Glutamatergic neuron (in vitro differentiated cells): ENCODE results near the gene CEL. TPM values are rescaled to one million over a fixed set of nuclear protein-coding genes. Genes with fewer than 3 reads are reported as not detected.

Experiments used
- DNase-seq: peaks from one replicate; pipeline ENCODE4 v3.0.0; 2022
- H3K27ac Mint-ChIP-seq: one replicate; pipeline ENCODE4 v1.8.0; 2020; ENCODE audit warnings: mild to moderate bottlenecking, mixed read lengths, inconsistent platforms; ENCODE audit not compliant: unreplicated experiment
- H3K27me3 Mint-ChIP-seq: one replicate; pipeline ENCODE4 v1.8.0; 2020; ENCODE audit warnings: mild to moderate bottlenecking, moderate library complexity, mixed read lengths, inconsistent platforms; ENCODE audit not compliant: unreplicated experiment
- H3K36me3 Mint-ChIP-seq: one replicate; pipeline ENCODE4 v1.8.0; 2020; ENCODE audit warnings: mild to moderate bottlenecking, mixed read lengths, inconsistent platforms; ENCODE audit not compliant: unreplicated experiment
- H3K4me1 Mint-ChIP-seq: one replicate; pipeline ENCODE4 v1.8.0; 2020; ENCODE audit warnings: mild to moderate bottlenecking, low read depth, mixed read lengths, inconsistent platforms; ENCODE audit not compliant: unreplicated experiment
- H3K4me3 Mint-ChIP-seq: one replicate; pipeline ENCODE4 v1.8.0; 2020; ENCODE audit warnings: mild to moderate bottlenecking, mixed read lengths, inconsistent platforms; ENCODE audit not compliant: unreplicated experiment
- H3K9me3 Mint-ChIP-seq: one replicate; pipeline ENCODE4 v1.8.0; 2020; ENCODE audit warnings: mild to moderate bottlenecking, moderate library complexity, mixed read lengths, inconsistent platforms; ENCODE audit not compliant: unreplicated experiment
- CTCF ChIP-seq: fragments of 200-600 bp; sonication (generic); IDR thresholded peaks from one replicate; pipeline ENCODE4 v1.5.0; 2021; ENCODE audit not compliant: partially characterized antibody, unreplicated experiment
- total RNA-seq: library from RNA; stranded (reverse); fragmentation: NEBNext Ultra II Directional; extraction: Animal tissue kit (Norgen Biotek cat#: 25700); gene quantifications from one replicate; pipeline ENCODE4 v1.2.1, GENCODE V29; 2021; ENCODE audit not compliant: unreplicated experiment

The CEL gene
- total RNA-seq, 1 donor from 2014 or later, result 3.8 TPM

GRCh38 chr9:133117271-133118178 is 55.7 kb downstream of the CEL start:
- DNase-seq, result no peak
- H3K27me3 Mint-ChIP-seq, result peaks cover 63% of the 10 kb centered on the region
- peaks cover 48% of the 10 kb centered on the region for H3K4me1 Mint-ChIP-seq
- H3K27ac Mint-ChIP-seq, result peak overlapping the region; percentile 100
- no peaks in the 10 kb centered on the region for H3K36me3 Mint-ChIP-seq
- TF ChIP-seq CTCF, result no peak
- peak overlapping the region; percentile 94 for H3K4me3 Mint-ChIP-seq
- peaks cover 56% of the 10 kb centered on the region for H3K9me3 Mint-ChIP-seq

GRCh38 chr9:133118179-133118520 is 56.4 kb downstream of the CEL start:
- DNase-seq, result no peak
- Mint-ChIP-seq H3K27ac (peak overlapping the region; percentile 100), H3K9me3 (peaks cover 57% of the 10 kb centered on the region), H3K4me1 (peaks cover 52% of the 10 kb centered on the region), H3K4me3 (peak overlapping the region; percentile 94), H3K27me3 (peaks cover 62% of the 10 kb centered on the region), H3K36me3 (no peaks in the 10 kb centered on the region)
- TF ChIP-seq CTCF, result no peak

- DNase-seq, result no peak
- Mint-ChIP-seq H3K4me3 (peak overlapping the region; percentile 94), H3K27me3 (peaks cover 58% of the 10 kb centered on the region), H3K4me1 (peaks cover 51% of the 10 kb centered on the region), H3K27ac (peak overlapping the region; percentile 100), H3K36me3 (no peaks in the 10 kb centered on the region), H3K9me3 (peaks cover 53% of the 10 kb centered on the region)
- no peak for TF ChIP-seq CTCF
These were observed 56.8 kb downstream of the CEL start for GRCh38 chr9:133118568-133118967.

DNA sequence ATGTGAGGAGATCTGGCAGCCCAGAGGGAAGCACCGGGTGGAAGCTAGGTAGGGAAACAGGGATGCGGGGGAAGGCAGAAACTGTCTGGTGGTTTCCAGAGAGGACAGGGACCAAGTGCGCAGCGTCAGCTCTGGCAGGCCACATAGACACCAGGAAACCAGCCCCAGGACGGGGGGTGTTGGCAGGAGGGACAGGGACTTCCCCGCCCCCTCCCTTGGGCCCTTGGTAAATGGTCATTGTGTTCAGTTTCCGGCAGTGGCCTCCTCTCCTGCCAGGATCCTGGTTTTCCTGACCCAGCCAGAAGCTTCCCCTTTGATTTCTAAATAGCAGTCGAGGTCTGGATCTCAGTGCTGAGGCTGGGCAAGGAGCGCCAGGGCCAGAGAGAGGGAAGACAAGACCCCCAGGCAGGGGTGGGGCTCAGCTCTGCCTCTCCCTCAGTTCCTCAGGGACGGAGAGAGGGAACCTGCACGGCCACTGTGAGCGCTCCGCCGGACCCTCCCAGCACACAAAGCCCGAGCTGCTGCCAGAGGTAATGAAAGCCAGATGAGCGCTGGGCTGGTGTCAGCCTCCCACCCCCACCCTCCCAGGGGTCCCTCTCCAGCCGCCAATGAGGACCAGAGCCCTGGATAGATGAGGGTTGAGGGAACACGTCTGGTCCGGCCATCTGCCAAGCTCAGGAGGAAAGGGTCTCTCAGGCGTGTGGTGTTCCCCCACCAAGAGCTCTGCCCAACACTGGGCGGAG is 57.5 kb downstream of the CEL start:
- Mint-ChIP-seq H3K4me3 (peak overlapping the region; percentile 94), H3K27me3 (peaks cover 56% of the 10 kb centered on the region), H3K4me1 (peaks cover 50% of the 10 kb centered on the region), H3K36me3 (no peaks in the 10 kb centered on the region), H3K27ac (peak overlapping the region; percentile 100), H3K9me3 (peaks cover 56% of the 10 kb centered on the region)
- TF ChIP-seq CTCF, result no peak
- DNase-seq, result peak; percentile 92
